RWPE1 (cell line): ENCODE results near the gene TCERG1L.

Experiments used
- CTCF ChIA-PET: fragments of 350-600 bp; sonication (Branson Sonifier 250); formaldehyde crosslinking; extraction: SDS; loops from one replicate; lab custom pipeline; 2021; lab: Yijun Ruan, JAX
- POLR2A ChIA-PET: fragments of 400-600 bp; formaldehyde crosslinking; extraction: SDS; loops from one replicate; lab custom pipeline; 2020; ENCODE audit warnings: antibody characterized with exemption; ENCODE audit not compliant: low non-redundant PET; lab: Yijun Ruan, JAX
- DNase-seq: peaks from one replicate; pipeline ENCODE4 v3.0.0; 2012; ENCODE audit warnings: low spot score
- H3K27ac ChIP-seq: fragments of 450-650 bp; 2 replicates; pipeline ENCODE4 v1.5.1; 2017
- CTCF ChIP-seq: fragments of 450-650 bp; conservative IDR thresholded peaks from 2 replicates; pipeline ENCODE4 v1.5.1; 2017; ENCODE audit warnings: low read depth, mild to moderate bottlenecking

Gene TCERG1L

DNA sequence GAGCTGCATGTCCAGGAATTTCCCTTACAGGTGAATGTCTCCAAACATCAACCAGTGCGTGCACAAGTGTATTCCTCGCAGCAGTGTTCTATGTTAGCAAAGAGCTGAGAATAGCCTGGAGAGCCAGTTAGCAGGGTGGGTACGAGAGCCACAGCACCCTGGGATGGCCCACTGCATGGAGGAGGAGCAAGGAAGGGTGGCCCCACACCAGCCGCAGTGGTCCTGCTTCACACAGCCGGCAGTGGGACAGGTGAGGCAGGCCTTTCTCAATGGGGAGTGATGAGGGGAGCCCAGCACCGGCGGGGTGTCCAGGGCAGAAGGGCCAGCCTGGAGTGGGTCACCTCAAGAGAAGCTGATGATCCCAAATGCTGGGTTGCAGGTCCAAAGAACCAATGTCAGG is 240.7 kb downstream of the TCERG1L start:
- no peak for TF ChIP-seq CTCF
- ChIA-PET POLR2A (no interaction called here), CTCF (no interaction called here)
- no peak for DNase-seq
- no peak overlapping the region for H3K27ac ChIP-seq

DNA sequence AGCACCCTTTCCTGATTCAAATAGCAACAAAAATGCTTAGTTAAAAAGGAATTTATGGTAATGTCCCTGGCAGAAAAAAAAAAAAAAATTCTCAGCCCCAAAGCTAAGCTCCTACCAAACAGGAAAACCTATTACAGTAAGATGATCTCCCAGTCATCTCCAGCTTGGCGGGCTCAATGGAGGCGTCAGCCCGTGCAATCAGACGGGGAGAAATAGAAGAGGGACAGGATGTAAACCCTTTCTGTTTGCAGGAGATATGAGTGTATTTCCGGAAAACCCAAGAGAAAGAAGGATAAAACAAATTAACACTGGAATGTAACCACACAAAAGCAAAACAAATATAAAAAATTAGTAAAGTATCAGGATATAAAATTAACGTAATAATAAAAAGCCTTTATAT is 242.8 kb downstream of the TCERG1L start:
- H3K27ac ChIP-seq, result no peak overlapping the region
- CTCF ChIA-PET, result no interaction called here
- POLR2A ChIA-PET, result no interaction called here
- no peak for DNase-seq
- TF ChIP-seq CTCF, result no peak

GRCh38 chr10:131068311-131068710 is 243.2 kb downstream of the TCERG1L start:
- TF ChIP-seq CTCF, result no peak
- ChIA-PET POLR2A (no interaction called here), CTCF (interaction anchor here (0.7 kb wide), 1 partner anchor 20 kb away, joined by 3 read pairs; no protein-coding TSS in a partner anchor)
- DNase-seq, result no peak
- H3K27ac ChIP-seq, result no peak overlapping the region

DNA sequence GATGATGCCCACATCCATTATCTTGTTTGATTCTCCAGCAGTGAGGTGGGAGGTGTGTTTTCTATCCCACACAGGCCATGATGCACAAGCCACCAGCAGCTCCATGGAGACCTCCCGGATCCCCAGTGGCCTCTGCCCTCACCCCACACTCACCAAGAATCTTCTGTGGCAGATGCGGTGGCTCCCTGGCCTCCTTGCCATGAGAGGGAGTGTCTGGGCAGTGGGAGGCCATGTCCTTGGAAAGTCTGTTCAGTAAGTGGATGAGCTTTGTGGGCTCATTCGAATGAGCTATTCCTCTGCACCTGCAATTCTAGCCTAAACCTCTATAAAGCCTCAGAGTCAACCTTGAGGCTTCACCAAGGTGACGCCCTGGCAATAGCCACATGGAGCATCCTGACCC is 243.8 kb downstream of the TCERG1L start:
- H3K27ac ChIP-seq, result no peak overlapping the region
- no peak for DNase-seq
- CTCF ChIA-PET, result interaction anchor here (0.7 kb wide), 1 partner anchor 21 kb away, joined by 3 read pairs; no protein-coding TSS in a partner anchor
- no peak for TF ChIP-seq CTCF
- POLR2A ChIA-PET, result no interaction called here

- POLR2A ChIA-PET, result no interaction called here
- CTCF ChIA-PET, result no interaction called here
- no peak overlapping the region for H3K27ac ChIP-seq
- no peak for TF ChIP-seq CTCF
- DNase-seq, result no peak
Measured at GRCh38 chr10:131065673-131066305, 245.7 kb downstream of the TCERG1L start.

- ChIA-PET POLR2A (no interaction called here), CTCF (no interaction called here)
- no peak overlapping the region for H3K27ac ChIP-seq
- no peak for TF ChIP-seq CTCF
- DNase-seq, result no peak
Measured at GRCh38 chr10:131063311-131063710, 248.2 kb downstream of the TCERG1L start.
